Keratinocyte (primary cell): ENCODE results near the gene TNIK. TPM values are rescaled to one million over a fixed set of nuclear protein-coding genes. Genes with fewer than 3 reads are reported as not detected.

Experiments
- DNase-seq: peaks from one replicate; pipeline ENCODE4 v3.0.0-alpha.2; 2011; ENCODE audit warnings: low read depth, missing footprints, low spot score
- FAIRE-seq: peaks from 2 replicates; lab custom pipeline; 2011; peaks lifted over from hg19 to GRCh38; lab: Jason Lieb, UNC
- H2AFZ ChIP-seq: 2 replicates; pipeline ENCODE4 v1.6.0; 2012; ENCODE audit warnings: low read length, control low read depth, inconsistent platforms; ENCODE audit not compliant: control insufficient read depth
- H3K27ac ChIP-seq: 2 replicates; pipeline ENCODE4 v1.5.1; 2011; ENCODE audit warnings: low read length; ENCODE audit not compliant: control insufficient read depth, insufficient read depth
- H3K27me3 ChIP-seq: 3 replicates; pipeline ENCODE4 v1.6.0; 2011; ENCODE audit warnings: low read length; ENCODE audit not compliant: control insufficient read depth, insufficient read depth; ENCODE audit errors: extremely low read depth
- H3K36me3 ChIP-seq, 2 experiments: 2 replicates in 1 of 2; 3 replicates in 1 of 2; pipeline ENCODE4 v1.5.1; 2011; ENCODE audit warnings: low read length in 2 of 2, mild to moderate bottlenecking in 1 of 2; ENCODE audit not compliant: control insufficient read depth in 2 of 2, insufficient read depth in 2 of 2; ENCODE audit errors: extremely low read depth in 1 of 2
- H3K4me1 ChIP-seq: 3 replicates; pipeline ENCODE4 v1.5.1; 2011; ENCODE audit warnings: low read length; ENCODE audit not compliant: control insufficient read depth, insufficient read depth; ENCODE audit errors: extremely low read depth
- H3K4me2 ChIP-seq: 3 replicates; pipeline ENCODE4 v1.6.0; 2011; ENCODE audit warnings: low read depth, low read length; ENCODE audit not compliant: control insufficient read depth, insufficient read depth; ENCODE audit errors: extremely low read depth
- H3K4me3 ChIP-seq, 3 experiments: fragments of 200-600 bp in 1 of 3; sonication (generic) in 1 of 3; 2 replicates in 2 of 3; 3 replicates in 1 of 3; pipeline ENCODE4 v1.5.1; 2011 to 2016; ENCODE audit warnings: low read length in 3 of 3, mild to moderate bottlenecking in 3 of 3, control low read depth in 2 of 3, inconsistent platforms in 1 of 3, low read depth in 1 of 3, mixed read lengths in 1 of 3, mixed run types in 1 of 3, moderate library complexity in 1 of 3; ENCODE audit not compliant: control insufficient read depth in 2 of 3, insufficient read depth in 2 of 3; ENCODE audit errors: extremely low read depth in 1 of 3
- H3K79me2 ChIP-seq: 2 replicates; pipeline ENCODE4 v1.6.0; 2012; ENCODE audit warnings: low read length; ENCODE audit not compliant: control insufficient read depth, insufficient read depth
- H3K9ac ChIP-seq: 3 replicates; pipeline ENCODE4 v1.6.0; 2011; ENCODE audit warnings: low read length; ENCODE audit not compliant: control insufficient read depth, insufficient read depth; ENCODE audit errors: extremely low read depth
- H3K9me1 ChIP-seq: 3 replicates; pipeline ENCODE4 v1.6.0; 2011; ENCODE audit warnings: low read length; ENCODE audit not compliant: control insufficient read depth, insufficient read depth; ENCODE audit errors: extremely low read depth
- H3K9me3 ChIP-seq: 2 replicates; pipeline ENCODE4 v1.5.1; 2012; ENCODE audit warnings: low read depth, low read length; ENCODE audit not compliant: control insufficient read depth
- H4K20me1 ChIP-seq: 3 replicates; pipeline ENCODE4 v1.6.0; 2011; ENCODE audit warnings: low read length; ENCODE audit not compliant: control insufficient read depth, insufficient read depth; ENCODE audit errors: extremely low read depth
- EZH2 ChIP-seq: IDR thresholded peaks from one replicate; pipeline ENCODE4 v1.6.1; 2012; ENCODE audit warnings: inconsistent platforms, mild to moderate bottlenecking, low read length, moderate library complexity
- dilution Hi-C: fragments of 300-500 bp; cut with MboI; formaldehyde crosslinking; loops from one replicate; pipeline ENCODE4 v1.7.0; 2020; ENCODE audit warnings: low sequenced_read_pairs; ENCODE audit not compliant: extremely low pct_ligation_motif_present
- polyA plus RNA-seq, 5 experiments: library from polyadenylated mRNA; depleted of rRNA in 3 of 5; stranded (reverse) in 3 of 5; stranded (forward) in 1 of 5; unstranded in 1 of 5; fragments of >200 nt; gene quantifications; 1 replicate in 1 of 5; 2 replicates in 3 of 5; 3 replicates in 1 of 5; pipeline versions ENCODE4 v1.2.1 to v1.2.3, GENCODE V29; 2011 to 2012; ENCODE audit warnings: missing spikeins in 2 of 5, low read depth in 1 of 5, low replicate concordance in 1 of 5
- TF ChIP-seq, protein P1 (sequence below), 3 experiments: IDR thresholded peaks in 1 of 3; conservative IDR thresholded peaks in 1 of 3; optimal IDR thresholded peaks in 1 of 3; 2 replicates in 2 of 3; 3 replicates in 1 of 3; pipeline versions ENCODE3 to v1.5.1; 2011; ENCODE audit warnings: low read length in 3 of 3, mild to moderate bottlenecking in 3 of 3, moderate library complexity in 2 of 3, control low read depth in 1 of 3, inconsistent platforms in 1 of 3; ENCODE audit not compliant: insufficient read depth in 2 of 3; ENCODE audit errors: extremely low read depth in 1 of 3

Gene TNIK
- polyA plus RNA-seq, 1 donor (not counting 4 experiments of a cell fraction or from before 2014, with no cell fraction given), result 4.4 TPM

DNA sequence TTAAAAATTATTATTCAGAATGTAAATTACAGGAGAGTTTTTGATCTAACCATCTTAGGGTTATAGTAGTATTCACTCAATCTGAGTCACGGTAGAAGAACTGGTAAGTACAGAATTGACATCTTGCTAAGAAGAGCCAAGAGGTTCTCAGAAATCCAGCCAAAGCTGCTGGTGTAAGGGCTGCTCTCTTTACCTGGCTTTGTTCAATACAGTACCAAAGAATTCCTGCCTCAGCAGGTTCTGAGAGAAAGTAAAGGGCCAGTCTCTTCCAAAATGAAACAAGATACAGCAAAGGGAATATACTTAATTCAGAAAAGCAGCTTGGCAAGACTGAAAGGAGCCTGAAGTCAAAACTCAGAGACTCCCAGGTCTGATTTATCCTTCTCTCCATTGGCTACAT is 193.1 kb downstream of the TNIK start:
- no peaks in the 10 kb centered on the region for H4K20me1 ChIP-seq
- H3K27me3 ChIP-seq, result no peaks in the 10 kb centered on the region
- H3K4me2 ChIP-seq, result no peak overlapping the region
- no peaks in the 10 kb centered on the region for H3K4me1 ChIP-seq
- H2AFZ ChIP-seq, result no peak overlapping the region
- TF ChIP-seq, protein P1, sequence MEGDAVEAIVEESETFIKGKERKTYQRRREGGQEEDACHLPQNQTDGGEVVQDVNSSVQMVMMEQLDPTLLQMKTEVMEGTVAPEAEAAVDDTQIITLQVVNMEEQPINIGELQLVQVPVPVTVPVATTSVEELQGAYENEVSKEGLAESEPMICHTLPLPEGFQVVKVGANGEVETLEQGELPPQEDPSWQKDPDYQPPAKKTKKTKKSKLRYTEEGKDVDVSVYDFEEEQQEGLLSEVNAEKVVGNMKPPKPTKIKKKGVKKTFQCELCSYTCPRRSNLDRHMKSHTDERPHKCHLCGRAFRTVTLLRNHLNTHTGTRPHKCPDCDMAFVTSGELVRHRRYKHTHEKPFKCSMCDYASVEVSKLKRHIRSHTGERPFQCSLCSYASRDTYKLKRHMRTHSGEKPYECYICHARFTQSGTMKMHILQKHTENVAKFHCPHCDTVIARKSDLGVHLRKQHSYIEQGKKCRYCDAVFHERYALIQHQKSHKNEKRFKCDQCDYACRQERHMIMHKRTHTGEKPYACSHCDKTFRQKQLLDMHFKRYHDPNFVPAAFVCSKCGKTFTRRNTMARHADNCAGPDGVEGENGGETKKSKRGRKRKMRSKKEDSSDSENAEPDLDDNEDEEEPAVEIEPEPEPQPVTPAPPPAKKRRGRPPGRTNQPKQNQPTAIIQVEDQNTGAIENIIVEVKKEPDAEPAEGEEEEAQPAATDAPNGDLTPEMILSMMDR (optimal IDR thresholded peaks at IDR 0.05 in 1 of 3, IDR thresholded peaks at IDR 0.05 in 1 of 3, conservative IDR thresholded peaks at IDR 0.05 in 1 of 3; ENCODE audit: extremely low read depth in 1 of 3, insufficient read depth in 2 of 3, low read length in 3 of 3), result no peak
- TF ChIP-seq EZH2, result no peak
- H3K4me3 ChIP-seq, result no peak overlapping the region
- dilution Hi-C loops, result no loop called here
- H3K36me3 ChIP-seq, result no peaks in the 10 kb centered on the region
- no peak overlapping the region for H3K27ac ChIP-seq
- no peak overlapping the region for H3K9ac ChIP-seq
- no peak for FAIRE-seq
- H3K79me2 ChIP-seq, result no peaks in the 10 kb centered on the region
- DNase-seq, result no peak
- no peaks in the 10 kb centered on the region for H3K9me3 ChIP-seq
- H3K9me1 ChIP-seq, result no peaks in the 10 kb centered on the region

GRCh38 chr3:171266740-171267073 is 193.5 kb downstream of the TNIK start:
- Histone ChIP-seq H4K20me1 (no peaks in the 10 kb centered on the region), H3K4me3 (no peak overlapping the region), H3K4me1 (peaks cover 2% of the 10 kb centered on the region), H3K27me3 (no peaks in the 10 kb centered on the region), H3K79me2 (no peaks in the 10 kb centered on the region), H3K27ac (no peak overlapping the region), H3K9me3 (no peaks in the 10 kb centered on the region), H3K9me1 (no peaks in the 10 kb centered on the region), H3K4me2 (no peak overlapping the region), H3K36me3 (no peaks in the 10 kb centered on the region), H3K9ac (no peak overlapping the region), H2AFZ (no peak overlapping the region)
- FAIRE-seq (peak; percentile 9), DNase-seq (no peak)
- dilution Hi-C loops, result no loop called here
- TF ChIP-seq, protein P1 (optimal IDR thresholded peaks at IDR 0.05 in 1 of 3, IDR thresholded peaks at IDR 0.05 in 1 of 3, conservative IDR thresholded peaks at IDR 0.05 in 1 of 3; ENCODE audit: extremely low read depth in 1 of 3, insufficient read depth in 2 of 3, low read length in 3 of 3), result no peak
- TF ChIP-seq EZH2, result no peak
